NCI-H2196 (cell line): ENCODE results near the gene GLCE.

ENCODE experiments used
- DNase-seq: peaks from one replicate; lab custom pipeline; 2025; ENCODE audit not compliant: unreplicated experiment; lab: John Stamatoyannopoulos, UW

GLCE gene

DNA sequence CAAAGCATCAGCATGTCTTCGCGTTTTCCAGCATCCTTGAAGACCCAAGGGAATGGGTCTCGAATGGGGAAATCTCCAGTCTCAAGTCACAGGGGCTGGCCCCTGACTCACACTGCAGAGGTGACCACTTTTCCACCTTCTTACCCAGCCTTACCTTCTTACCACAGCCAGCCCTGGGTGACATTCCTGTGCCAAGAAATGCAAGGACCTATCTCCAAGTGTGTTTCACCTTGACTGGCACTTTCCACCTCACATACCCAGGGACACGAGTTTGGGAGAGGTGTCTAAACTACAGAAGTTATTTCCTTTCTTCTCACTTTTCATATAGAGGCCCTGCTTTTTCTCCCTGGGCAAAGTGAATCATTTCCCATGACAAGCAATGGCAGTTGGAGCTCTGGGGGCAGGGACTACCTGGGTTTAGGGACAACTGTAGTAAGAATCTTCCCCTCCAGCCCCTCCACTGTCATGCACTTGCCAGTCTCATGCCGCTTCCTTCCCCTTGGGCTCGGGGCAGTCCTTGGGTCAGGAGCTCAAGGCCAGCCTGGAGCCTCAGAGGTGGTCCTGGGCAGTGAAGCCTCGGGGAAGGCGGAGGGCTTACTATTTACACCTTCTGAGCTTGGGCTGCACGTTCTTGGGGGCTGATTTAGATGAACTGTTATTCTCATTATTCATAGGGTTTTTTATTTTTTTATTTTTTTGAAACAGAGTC is 155.1 kb downstream of the GLCE start:
- DNase-seq: no peak

- DNase-seq: no peak
These were observed 155.9 kb downstream of the GLCE start for GRCh38 chr15:69316291-69316690.

DNA sequence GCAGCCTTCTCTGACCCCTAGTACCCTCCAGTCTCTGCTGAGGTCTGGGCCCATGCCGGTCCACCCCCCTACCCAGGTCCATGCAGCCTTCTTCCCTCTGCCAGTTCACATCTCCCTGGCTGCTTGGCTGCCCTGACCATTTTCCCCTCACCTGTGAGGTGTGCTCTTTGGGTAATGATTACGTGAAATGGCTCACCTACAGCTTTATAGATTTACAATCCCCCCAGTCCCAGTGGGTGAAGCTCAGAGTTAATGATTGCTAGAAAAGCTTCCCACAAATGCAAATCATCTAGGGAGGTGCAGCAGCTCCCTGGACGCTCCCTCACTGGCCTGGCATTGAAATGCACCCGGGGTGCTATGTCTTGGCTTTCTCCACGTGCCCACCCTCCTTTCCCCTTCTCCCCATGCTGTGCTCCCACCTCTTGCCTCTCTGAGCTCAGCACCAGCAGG is 157.0 kb downstream of the GLCE start:
- no peak for DNase-seq

DNA sequence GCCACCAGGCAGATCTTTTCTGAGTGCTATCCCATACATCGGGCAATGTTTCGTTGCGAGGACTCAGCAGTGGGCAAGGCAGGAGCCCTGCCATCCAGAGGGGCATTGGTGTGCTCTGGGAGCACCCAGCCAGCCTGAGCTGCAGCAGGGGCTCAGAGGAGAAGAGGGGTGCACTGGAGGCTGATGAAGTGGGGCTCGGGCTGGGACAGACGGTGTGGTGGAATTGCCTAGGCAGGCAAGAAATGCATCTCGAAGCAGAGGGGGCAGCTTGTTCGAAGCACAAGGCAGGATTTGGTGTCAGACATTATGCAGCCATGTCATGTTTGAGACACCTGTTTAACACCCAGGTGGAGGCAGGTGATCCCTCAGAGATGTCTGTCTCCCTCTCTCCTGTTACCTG is 157.6 kb downstream of the GLCE start:
- DNase-seq: no peak

GRCh38 chr15:69319384-69320375 is 159.2 kb downstream of the GLCE start:
- DNase-seq: no peak

DNA sequence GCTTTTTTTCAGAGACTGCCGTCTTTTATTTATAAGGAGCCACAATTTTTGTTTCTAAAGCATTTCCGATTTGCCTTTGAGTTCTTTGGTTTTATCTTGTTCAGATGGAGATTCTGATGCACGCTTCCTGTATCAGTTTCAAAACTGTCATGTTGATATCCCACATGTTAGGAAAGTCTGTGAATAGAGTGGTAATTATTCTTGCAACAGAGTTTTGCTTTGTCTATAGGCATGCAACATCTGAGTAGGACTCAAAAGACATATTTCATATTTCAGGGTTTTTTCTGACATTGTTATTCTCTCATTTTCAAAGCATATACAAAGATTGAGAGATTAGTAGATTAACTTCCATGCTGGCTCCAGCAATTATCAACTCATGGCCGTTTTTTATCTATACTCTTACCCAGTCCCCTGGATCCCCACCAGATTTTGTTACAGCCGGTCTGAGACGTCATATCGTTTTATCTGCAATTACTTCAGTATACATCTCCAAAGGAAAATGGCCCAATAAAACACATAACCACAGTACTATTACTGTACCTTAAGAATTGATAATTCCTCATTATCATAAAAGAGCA is 160.6 kb downstream of the GLCE start:
- no peak for DNase-seq
